Upper lobe of left lung (tissue), 4 donors: ENCODE data around the gene TREH.

Source experiments
- CTCF ChIP-seq, 6 experiments: fragments of 450-650 bp in 4 of 6; fragments of 200-600 bp in 2 of 6; sonication (generic) in 2 of 6; IDR thresholded peaks; one replicate each; pipeline ENCODE4 v1.5.1; 2016 to 2019; ENCODE audit warnings: antibody characterized with exemption in 6 of 6
- EP300 ChIP-seq, 4 donors: sonication (generic); formaldehyde crosslinking; IDR thresholded peaks; one replicate each; pipeline ENCODE4 v1.5.1; 2017; ENCODE audit warnings: antibody characterized with exemption in 4 of 4, control low read depth in 2 of 4
- POLR2AphosphoS5 ChIP-seq, 2 donors: sonication (generic); formaldehyde crosslinking; IDR thresholded peaks; one replicate each; pipeline ENCODE4 v1.5.1; 2017; ENCODE audit warnings: antibody characterized with exemption in 2 of 2

GRCh38 chr11:118633319-118633690, 46.1 kb downstream of the TREH start:
- no peak for TF ChIP-seq CTCF (IDR thresholded peaks at IDR 0.05)
- TF ChIP-seq EP300 (IDR thresholded peaks at IDR 0.05) = no peak
- TF ChIP-seq POLR2AphosphoS5 (IDR thresholded peaks at IDR 0.05) = no peak
